Small intestine (tissue), 7 donors: ENCODE results near the gene BCCIP. TPM values are rescaled to one million over a fixed set of nuclear protein-coding genes. Genes with fewer than 3 reads are reported as not detected.

Experiments used
- DNase-seq, 2 donors: peaks; one replicate each; pipeline versions ENCODE4 v3.0.0 to v3.0.0-alpha.2; 2013
- FAIRE-seq: peaks from 2 replicates; lab custom pipeline; 2012; peaks lifted over from hg19 to GRCh38; lab: Jason Lieb, UNC
- H3K27ac ChIP-seq, 3 donors: one replicate each; pipeline ENCODE4 v1.5.1; 2013; ENCODE audit warnings: low read length in 2 of 3, mild to moderate bottlenecking in 2 of 3, control low read depth in 1 of 3, inconsistent platforms in 1 of 3, low read depth in 1 of 3, moderate library complexity in 1 of 3
- H3K27me3 ChIP-seq, 3 donors: one replicate each; pipeline ENCODE4 v1.6.1; 2013; ENCODE audit warnings: low read length in 3 of 3, inconsistent platforms in 1 of 3; ENCODE audit not compliant: control insufficient read depth in 3 of 3, insufficient read depth in 3 of 3
- H3K36me3 ChIP-seq, 3 donors: one replicate each; pipeline ENCODE4 v1.6.1; 2013; ENCODE audit warnings: low read length in 3 of 3, inconsistent platforms in 1 of 3, low read depth in 1 of 3, mild to moderate bottlenecking in 1 of 3, moderate library complexity in 1 of 3; ENCODE audit not compliant: control insufficient read depth in 3 of 3, insufficient read depth in 2 of 3
- H3K4me1 ChIP-seq, 3 donors: one replicate each; pipeline ENCODE4 v1.6.1; 2013; ENCODE audit warnings: low read length in 2 of 3, inconsistent platforms in 1 of 3, low read depth in 1 of 3, mild to moderate bottlenecking in 1 of 3, moderate library complexity in 1 of 3; ENCODE audit not compliant: control insufficient read depth in 3 of 3, insufficient read depth in 2 of 3
- H3K4me3 ChIP-seq, 3 donors: one replicate each; pipeline ENCODE4 v1.5.1; 2013; ENCODE audit warnings: low read length in 3 of 3, control low read depth in 1 of 3, inconsistent platforms in 1 of 3, low read depth in 1 of 3, mild to moderate bottlenecking in 1 of 3, moderate library complexity in 1 of 3
- H3K9me3 ChIP-seq, 2 donors: one replicate each; pipeline ENCODE4 v1.6.1; 2013; ENCODE audit warnings: low read depth in 1 of 2, low read length in 1 of 2; ENCODE audit not compliant: control insufficient read depth in 2 of 2, insufficient read depth in 1 of 2
- WGBS, 3 donors: extraction: QIAGEN DNeasy Blood & Tissue Kit; methylation state at CpG; one replicate each; pipeline ENCODE4 v1.1.7; 2013; 5-methylcytosine and 5-hydroxymethylcytosine counted together
- polyA plus RNA-seq, 4 donors: library from polyadenylated mRNA; stranded (reverse) in 3 of 4; unstranded in 1 of 4; fragments of 200-250 nt in 3 of 4; fragments of 120-200 nt in 1 of 4; gene quantifications; one replicate each; pipeline versions ENCODE4 v1.2.1 to v1.2.3, GENCODE V29; 2013
- donor health status: healthy with polysubstance abuse.
- donor health status: control.
- donor health status: control.
- donor health status: Bipolar disorder and iron deficiency.
- donor health status: healthy.

BCCIP gene
- polyA plus RNA-seq, 4 donors = 46.7 to 64.9 (median 55.3) TPM

- Histone ChIP-seq H3K27me3 (no peaks in the 10 kb centered on the region), H3K4me3 (no peak overlapping the region), H3K9me3 (no peaks in the 10 kb centered on the region), H3K27ac (no peak overlapping the region), H3K4me1 (no peaks in the 10 kb centered on the region), H3K36me3 (peaks cover 8 to 55% (median 9%) of the 10 kb centered on the region in 3 donors)
- DNase-seq (no peak), FAIRE-seq (no peak)
- 87 to 92% (median 92%) methylated on average over 14 of the region's 14 CpGs for WGBS, 3 donors
Measured at GRCh38 chr10:125792342-125793300, 30.7 kb upstream of the BCCIP start.

DNA sequence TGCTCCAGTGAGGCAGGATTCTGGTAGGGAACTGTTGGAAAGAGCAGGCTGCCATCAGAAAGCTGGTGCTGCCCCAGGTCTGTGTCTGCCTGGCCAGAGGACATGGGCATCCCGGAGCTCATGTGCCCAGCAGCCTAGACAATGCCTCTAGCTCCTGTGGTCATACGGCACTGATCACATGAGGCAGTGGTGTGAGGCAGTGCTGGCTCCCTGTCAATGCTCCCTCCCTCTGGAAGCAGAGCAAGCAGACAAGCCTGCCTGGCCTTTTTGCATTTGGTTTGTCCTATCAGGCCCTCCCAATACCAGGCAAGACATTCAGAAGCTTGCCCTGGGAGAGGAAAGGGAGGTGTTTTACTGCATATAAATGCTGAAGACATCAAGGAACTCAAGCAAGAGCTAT, 28.2 kb upstream of the BCCIP start:
- H3K36me3 ChIP-seq = peaks cover 10 to 51% (median 11%) of the 10 kb centered on the region in 3 donors

DNA sequence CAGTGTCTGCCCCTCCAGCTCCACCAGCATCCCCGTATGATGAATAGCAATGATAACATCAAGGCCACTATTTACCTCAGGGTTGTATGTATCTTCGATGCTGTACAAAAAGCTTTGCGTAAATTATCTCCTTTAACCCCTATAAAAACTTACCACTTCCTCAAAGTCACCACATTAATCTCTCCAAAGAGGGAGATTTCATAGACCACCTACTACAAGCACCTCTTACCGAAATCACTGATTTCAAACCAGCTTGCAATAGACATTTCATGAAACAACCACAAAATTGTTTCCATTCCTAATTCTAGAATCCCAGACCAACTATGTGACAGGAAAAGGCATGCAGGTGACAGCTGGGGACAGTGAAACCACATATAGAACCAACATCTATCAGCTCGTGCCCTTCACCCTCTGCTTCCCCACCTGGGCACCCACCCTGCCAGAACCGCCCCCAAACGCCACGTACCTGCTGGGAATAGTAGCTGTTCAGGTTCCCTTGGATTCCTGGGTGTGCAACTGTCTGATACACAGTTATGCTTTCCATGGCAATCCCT, 27.6 kb upstream of the BCCIP start:
- FAIRE-seq = no peak
- no peak for DNase-seq
- H3K4me3 ChIP-seq = no peak overlapping the region
- H3K27me3 ChIP-seq = no peaks in the 10 kb centered on the region
- H3K27ac ChIP-seq = no peak overlapping the region
- H3K4me1 ChIP-seq = no peaks in the 10 kb centered on the region
- H3K36me3 ChIP-seq = peaks cover 10 to 53% (median 11%) of the 10 kb centered on the region in 3 donors
- 79 to 85% (median 83%) methylated on average over 8 of the region's 8 CpGs for WGBS, 3 donors
- H3K9me3 ChIP-seq = no peaks in the 10 kb centered on the region

More for the DNA sequence above, 28.2 kb upstream of the BCCIP start:
- Histone ChIP-seq H3K9me3 (no peaks in the 10 kb centered on the region), H3K27me3 (no peaks in the 10 kb centered on the region), H3K4me3 (no peak overlapping the region), H3K27ac (no peak overlapping the region), H3K4me1 (no peaks in the 10 kb centered on the region)
- WGBS, 3 donors = 92 to 96% (median 95%) methylated on average over 2 of the region's 2 CpGs
- DNase-seq (no peak), FAIRE-seq (no peak)

DNA sequence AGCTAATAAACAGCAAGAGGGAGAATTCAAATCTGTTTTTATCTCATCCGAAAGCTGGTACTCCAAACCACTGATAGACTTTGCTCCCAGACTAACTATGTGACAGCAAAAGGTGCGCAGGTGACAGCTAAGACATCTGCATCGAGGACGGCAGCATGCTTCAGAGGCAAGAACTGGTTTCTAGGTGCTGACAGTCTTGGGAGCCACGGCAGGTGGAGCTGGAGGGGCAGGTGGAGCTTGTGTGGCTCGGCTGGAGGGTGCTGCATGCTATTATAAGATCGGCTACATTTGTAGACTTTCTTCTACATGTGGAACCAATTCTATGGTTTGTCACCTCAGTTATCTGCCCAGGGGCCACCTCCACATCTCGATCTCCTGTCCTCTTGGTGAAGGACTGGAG, 25.9 kb upstream of the BCCIP start:
- H3K4me1 ChIP-seq = no peaks in the 10 kb centered on the region
- WGBS, 3 donors = 70 to 86% (median 72%) methylated on average over 8 of the region's 8 CpGs
- H3K9me3 ChIP-seq = no peaks in the 10 kb centered on the region
- no peak overlapping the region for H3K4me3 ChIP-seq
- FAIRE-seq (no peak), DNase-seq (no peak)
- H3K27me3 ChIP-seq = no peaks in the 10 kb centered on the region
- no peak overlapping the region for H3K27ac ChIP-seq
- H3K36me3 ChIP-seq = peaks cover 5 to 51% (median 10%) of the 10 kb centered on the region in 3 donors

DNA sequence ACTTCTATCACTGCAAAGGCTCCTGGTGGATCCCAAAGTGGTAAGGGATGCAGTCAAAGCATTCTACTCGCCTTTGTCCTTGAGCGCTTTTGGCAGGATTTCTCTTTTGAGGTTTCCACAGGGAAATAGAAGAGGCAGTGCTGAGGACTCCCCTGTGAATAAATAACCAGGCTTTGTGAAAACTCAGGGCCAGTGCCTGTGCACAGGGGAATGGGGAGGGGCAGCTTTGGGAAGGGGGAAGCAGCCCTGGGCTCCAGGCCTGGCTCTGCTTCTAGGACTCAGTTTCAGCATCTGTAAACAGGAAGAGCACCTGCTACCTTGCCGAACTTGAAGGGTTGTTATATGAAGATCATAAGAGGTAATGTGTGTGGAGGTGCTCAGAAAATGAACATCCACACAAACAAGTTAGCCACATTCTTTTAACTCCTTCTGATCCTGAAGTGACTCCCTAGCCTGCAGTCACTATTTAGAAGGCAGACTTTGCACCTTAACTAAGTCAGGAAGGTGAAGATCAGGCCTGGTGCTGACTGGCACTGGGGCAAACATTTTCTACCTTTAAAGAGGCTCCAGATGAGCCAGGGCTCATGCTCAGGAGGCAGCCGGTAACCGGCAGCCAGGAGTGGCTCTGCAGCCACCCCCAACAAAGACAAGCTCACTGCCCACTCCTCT, 25.2 kb upstream of the BCCIP start:
- no peaks in the 10 kb centered on the region for H3K9me3 ChIP-seq
- H3K27me3 ChIP-seq = no peaks in the 10 kb centered on the region
- H3K36me3 ChIP-seq = peaks cover 7 to 50% (median 10%) of the 10 kb centered on the region in 3 donors
- H3K4me1 ChIP-seq = no peaks in the 10 kb centered on the region
- no peak overlapping the region for H3K27ac ChIP-seq
- no peak for FAIRE-seq
- WGBS, 3 donors = 52 to 64% (median 53%) methylated on average over 5 of the region's 5 CpGs
- no peak for DNase-seq
- no peak overlapping the region for H3K4me3 ChIP-seq

DNA sequence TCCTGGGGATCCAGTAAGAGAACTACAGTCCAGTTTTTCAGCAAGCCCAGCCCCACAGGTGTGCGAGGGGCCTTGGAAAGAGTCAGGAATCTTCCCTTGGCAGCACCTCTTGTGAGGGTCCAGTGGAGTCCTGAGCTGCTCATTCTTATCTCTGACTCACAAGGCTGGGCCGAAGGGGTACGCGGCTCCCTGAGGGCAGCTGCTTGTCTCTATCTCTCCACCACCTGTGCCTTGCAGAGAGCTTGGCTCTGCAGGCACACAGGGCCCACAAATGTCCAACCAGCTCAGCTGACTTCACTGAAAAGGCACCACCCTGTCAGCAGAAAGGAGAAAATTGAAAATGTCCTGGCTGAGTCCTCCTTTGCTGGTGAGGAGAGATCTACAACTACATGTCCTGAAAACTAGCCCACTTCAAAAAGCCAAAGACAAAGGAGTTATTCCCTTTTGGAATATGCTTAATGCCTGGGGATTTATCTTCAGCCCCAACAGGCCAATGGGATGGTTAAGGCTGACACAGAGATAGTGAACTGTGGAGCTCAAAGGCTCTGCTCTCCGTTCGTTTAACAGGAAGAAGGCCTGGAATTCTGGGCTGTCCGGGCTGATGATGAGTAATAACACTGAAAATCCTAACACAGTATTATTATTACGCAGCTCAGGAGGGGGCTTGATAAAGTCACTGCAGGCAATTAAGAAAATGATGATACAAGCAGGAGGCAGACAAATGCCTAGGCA, 23.7 kb upstream of the BCCIP start:
- no peak for FAIRE-seq

DNA sequence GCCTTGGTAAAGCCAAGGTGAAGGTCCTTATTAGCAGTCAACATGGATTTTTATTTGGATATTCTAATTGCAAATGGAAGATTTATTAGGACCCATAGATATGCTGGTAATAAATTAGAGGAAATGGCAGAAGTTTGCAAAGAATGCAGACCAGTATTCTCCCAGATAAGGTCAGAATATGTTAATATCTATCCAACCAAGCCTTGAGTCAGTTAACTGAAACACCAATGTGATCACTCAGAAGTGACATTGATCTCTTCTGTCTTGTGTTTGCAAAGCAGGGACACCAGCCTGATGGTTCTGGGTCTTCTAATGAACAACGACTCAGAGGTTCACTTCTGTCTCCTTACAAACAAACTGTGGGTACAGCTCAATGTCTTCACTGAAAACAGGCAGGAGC, 21.8 kb upstream of the BCCIP start:
- Histone ChIP-seq H3K27me3 (no peaks in the 10 kb centered on the region), H3K4me3 (no peak overlapping the region), H3K9me3 (no peaks in the 10 kb centered on the region), H3K27ac (no peak overlapping the region), H3K4me1 (no peaks in the 10 kb centered on the region), H3K36me3 (peaks cover 6 to 43% (median 14%) of the 10 kb centered on the region in 3 donors)
- FAIRE-seq (no peak), DNase-seq (no peak)
- 76 to 89% (median 85%) methylated on average over 1 of the region's 1 CpG for WGBS, 3 donors

More for the DNA sequence above, 23.7 kb upstream of the BCCIP start:
- no peak for DNase-seq
- H3K4me3 ChIP-seq = no peak overlapping the region
- peaks cover 4 to 48% (median 8%) of the 10 kb centered on the region in 3 donors for H3K36me3 ChIP-seq
- WGBS, 3 donors = 93 to 95% (median 94%) methylated on average over 8 of the region's 8 CpGs
- no peaks in the 10 kb centered on the region for H3K27me3 ChIP-seq
- no peak overlapping the region for H3K27ac ChIP-seq
- H3K4me1 ChIP-seq = no peaks in the 10 kb centered on the region
- H3K9me3 ChIP-seq = no peaks in the 10 kb centered on the region

DNA sequence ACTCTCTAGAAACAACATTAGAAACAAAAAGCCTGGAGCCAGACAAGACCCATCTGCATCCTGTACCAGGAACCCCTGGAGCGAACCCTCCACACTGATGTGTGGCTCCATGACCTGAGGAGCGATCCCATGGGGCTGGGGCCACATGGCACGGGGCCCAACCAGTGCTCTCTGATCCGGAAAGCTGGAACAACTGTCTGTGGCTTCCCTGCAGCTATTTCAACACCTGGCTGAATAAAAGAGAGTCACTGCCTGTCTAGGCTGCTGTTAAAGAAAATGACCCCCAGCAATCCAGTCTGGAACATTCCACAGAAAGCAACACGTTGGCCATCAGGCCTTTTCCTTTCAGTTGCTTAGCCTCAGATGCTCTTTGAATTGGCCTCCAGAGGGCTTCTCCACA, 21.2 kb upstream of the BCCIP start:
- DNase-seq = no peak
- peaks cover 9 to 42% (median 17%) of the 10 kb centered on the region in 3 donors for H3K36me3 ChIP-seq
- 85 to 93% (median 86%) methylated on average over 5 of the region's 5 CpGs for WGBS, 3 donors

More for the DNA sequence above, 21.2 kb upstream of the BCCIP start:
- no peaks in the 10 kb centered on the region for H3K4me1 ChIP-seq
- H3K27ac ChIP-seq = no peak overlapping the region
- FAIRE-seq = no peak
- no peaks in the 10 kb centered on the region for H3K27me3 ChIP-seq
- H3K9me3 ChIP-seq = no peaks in the 10 kb centered on the region
- no peak overlapping the region for H3K4me3 ChIP-seq
